HEK293 (cell line): ENCODE measurements around the gene ZNF503.

Experiments
- ATF2 ChIP-seq: fragments of 450-650 bp; formaldehyde crosslinking; IDR thresholded peaks from 2 replicates; pipeline ENCODE4 v1.5.1; 2016; ENCODE audit warnings: missing biosample characterization, missing genetic modification characterization, low read depth
- CTCF ChIP-seq: fragments of 450-650 bp; formaldehyde crosslinking; IDR thresholded peaks from 2 replicates; pipeline ENCODE4 v1.5.1; 2016; ENCODE audit warnings: missing biosample characterization, missing genetic modification characterization
- ELK4 ChIP-seq: IDR thresholded peaks from 2 replicates; pipeline ENCODE4 v1.6.1; 2011; ENCODE audit warnings: mild to moderate bottlenecking, low read depth, low read length, borderline replicate concordance
- KLF16 ChIP-seq: fragments of 450-650 bp; formaldehyde crosslinking; IDR thresholded peaks from 2 replicates; pipeline ENCODE4 v1.5.1; 2017; ENCODE audit warnings: missing biosample characterization, missing genetic modification characterization
- PRDM6 ChIP-seq: fragments of 450-650 bp; formaldehyde crosslinking; IDR thresholded peaks from 2 replicates; pipeline ENCODE4 v1.5.1; 2017; ENCODE audit warnings: missing biosample characterization, missing genetic modification characterization
- YY1 ChIP-seq: fragments of 450-650 bp; formaldehyde crosslinking; IDR thresholded peaks from 2 replicates; pipeline ENCODE4 v1.5.1; 2018; ENCODE audit warnings: missing biosample characterization, missing genetic modification characterization
- ZBTB20 ChIP-seq: fragments of 450-650 bp; formaldehyde crosslinking; IDR thresholded peaks from 2 replicates; pipeline ENCODE4 v1.5.1; 2016; ENCODE audit warnings: missing biosample characterization, missing genetic modification characterization
- ZBTB49 ChIP-seq: fragments of 450-650 bp; formaldehyde crosslinking; IDR thresholded peaks from 2 replicates; pipeline ENCODE4 v1.5.1; 2016; ENCODE audit warnings: missing biosample characterization, missing genetic modification characterization, low read depth
- ZNF169 ChIP-seq: fragments of 450-650 bp; formaldehyde crosslinking; IDR thresholded peaks from 2 replicates; pipeline ENCODE4 v1.5.1; 2016; ENCODE audit warnings: missing biosample characterization, missing genetic modification characterization
- ZNF175 ChIP-seq: fragments of 450-650 bp; formaldehyde crosslinking; IDR thresholded peaks from 2 replicates; pipeline ENCODE4 v1.5.1; 2016; ENCODE audit warnings: missing biosample characterization, missing genetic modification characterization
- ZNF221 ChIP-seq: fragments of 450-650 bp; formaldehyde crosslinking; IDR thresholded peaks from 2 replicates; pipeline ENCODE4 v1.5.1; 2017; ENCODE audit warnings: missing biosample characterization, missing genetic modification characterization, borderline replicate concordance
- ZNF350 ChIP-seq: fragments of 450-650 bp; formaldehyde crosslinking; IDR thresholded peaks from 2 replicates; pipeline ENCODE4 v1.5.0; 2017; ENCODE audit warnings: missing biosample characterization, mild to moderate bottlenecking, missing genetic modification characterization
- ZNF366 ChIP-seq: fragments of 450-650 bp; formaldehyde crosslinking; conservative IDR thresholded peaks from 2 replicates; pipeline ENCODE4 v1.5.1; 2016; ENCODE audit warnings: missing biosample characterization, missing genetic modification characterization
- ZNF660 ChIP-seq: fragments of 450-650 bp; IDR thresholded peaks from 2 replicates; pipeline ENCODE4 v1.5.1; 2018; ENCODE audit warnings: missing biosample characterization, mild to moderate bottlenecking, missing genetic modification characterization

GRCh38 chr10:75439811-75440210 lies 38.2 kb upstream of the ZNF503 start:
- TF ChIP-seq ZNF175, result no peak
- TF ChIP-seq YY1 (tag by site-specific recombination), result no peak
- no peak for TF ChIP-seq PRDM6
- TF ChIP-seq CTCF, result no peak
- TF ChIP-seq ATF2, result no peak
- no peak for TF ChIP-seq ZNF366 (tag by site-specific recombination)
- no peak for TF ChIP-seq KLF16 (tag by site-specific recombination)
- no peak for TF ChIP-seq ZBTB49
- TF ChIP-seq ELK4, result no peak
- TF ChIP-seq ZBTB20, result no peak
- TF ChIP-seq ZNF221 (tag by site-specific recombination), result no peak
- TF ChIP-seq ZNF169, result no peak
- no peak for TF ChIP-seq ZNF660 (tag by site-specific recombination)
- no peak for TF ChIP-seq ZNF350 (tag by site-specific recombination)
